Neural progenitor cell (in vitro differentiated cells): ENCODE measurements around the gene RCAN3.

Experiments
- CTCF ChIP-seq: fragments of 200-600 bp; sonication (generic); IDR thresholded peaks from 2 replicates; pipeline ENCODE4 v1.5.1; 2017; ENCODE audit warnings: antibody characterized with exemption, mild to moderate bottlenecking
- EZH2 ChIP-seq: fragments of 200-600 bp; sonication (generic); IDR thresholded peaks from 2 replicates; pipeline ENCODE4 v1.6.1; 2017; ENCODE audit warnings: antibody characterized with exemption, mild to moderate bottlenecking, moderate library complexity
- EZH2phosphoT487 ChIP-seq: fragments of 200-600 bp; sonication (generic); IDR thresholded peaks from 2 replicates; pipeline ENCODE4 v1.6.1; 2017; ENCODE audit warnings: antibody characterized with exemption

DNA sequence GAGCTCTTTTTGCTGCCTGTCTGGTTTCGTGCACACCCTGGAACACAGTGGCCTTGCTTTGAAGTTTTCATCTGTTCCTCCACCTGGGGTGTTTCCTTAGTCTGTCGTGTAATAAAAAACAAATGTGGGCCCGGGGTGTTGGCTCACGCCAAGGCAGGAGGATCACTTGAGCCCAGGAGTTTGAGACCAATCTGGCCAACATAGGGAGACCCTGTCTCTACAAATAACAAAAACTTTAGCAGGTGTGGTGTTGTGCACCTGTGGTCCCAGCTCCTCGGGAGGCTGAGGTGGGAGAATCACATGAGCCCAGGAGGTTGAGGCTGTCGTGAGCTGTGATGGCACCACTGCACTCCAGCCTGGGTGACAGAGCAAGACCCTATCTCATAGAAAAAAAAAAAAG, 57.7 kb downstream of the RCAN3 start:
- TF ChIP-seq CTCF (no peak), EZH2 (no peak), EZH2phosphoT487 (no peak)
